MCF 10A (cell line): Measurements from ENCODE around the gene STX19. TPM values are rescaled to one million over a fixed set of nuclear protein-coding genes. Genes with fewer than 3 reads are reported as not detected.
"Not testable (repeated sequence)": the region's sequence is repeated elsewhere in the genome, so short reads cannot be mapped to it uniquely, and the experiment has no call there.

Experiments
- BruUV-seq: library from RNA; stranded (reverse); fragments of 400-500 nt; replicated peaks from 2 replicates; lab custom pipeline; 2021; lab: Mats Ljungman, UMichigan
- CTCF ChIA-PET: fragments of 300-600 bp; sonication (Branson Sonifier 250); formaldehyde crosslinking; extraction: SDS; loops from one replicate; lab custom pipeline; 2021; ENCODE audit warnings: antibody characterized with exemption, inconsistent platforms; lab: Yijun Ruan, JAX
- POLR2A ChIA-PET: fragments of 300-600, 350-650 bp; sonication (Branson Sonifier 250); formaldehyde crosslinking; extraction: SDS; loops from one replicate; lab custom pipeline; 2020; ENCODE audit warnings: antibody characterized with exemption, inconsistent platforms; lab: Yijun Ruan, JAX
- DNase-seq: peaks from one replicate; pipeline ENCODE4 v3.0.0-alpha.2; 2018; ENCODE audit not compliant: unreplicated experiment
- H3K27ac Mint-ChIP-seq: one replicate; pipeline ENCODE4 v1.8.0; 2022; ENCODE audit warnings: mild to moderate bottlenecking, low read depth, mixed read lengths; ENCODE audit not compliant: unreplicated experiment
- H3K27me3 Mint-ChIP-seq: one replicate; pipeline ENCODE4 v1.8.0; 2022; ENCODE audit warnings: mixed read lengths; ENCODE audit not compliant: insufficient read depth, unreplicated experiment
- H3K36me3 Mint-ChIP-seq: one replicate; pipeline ENCODE4 v1.8.0; 2022; ENCODE audit warnings: mild to moderate bottlenecking, moderate library complexity, mixed read lengths; ENCODE audit not compliant: insufficient read depth, unreplicated experiment
- H3K4me1 Mint-ChIP-seq: one replicate; pipeline ENCODE4 v1.8.0; 2022; ENCODE audit warnings: mixed read lengths; ENCODE audit not compliant: insufficient read depth, unreplicated experiment
- H3K4me3 Mint-ChIP-seq: one replicate; pipeline ENCODE4 v1.8.0; 2022; ENCODE audit warnings: mild to moderate bottlenecking, moderate library complexity, mixed read lengths; ENCODE audit not compliant: unreplicated experiment
- H3K9me3 Mint-ChIP-seq: one replicate; pipeline ENCODE4 v1.8.0; 2022; ENCODE audit warnings: mixed read lengths; ENCODE audit not compliant: unreplicated experiment
- intact Hi-C: fragments of 100-400 bp; cut with micrococcal nuclease; formaldehyde crosslinking; loops from 2 replicates; pipeline ENCODE4 v1.14.1; 2022
- total RNA-seq: library from RNA; stranded (reverse); gene quantifications from 2 replicates; pipeline ENCODE4 v1.2.3, GENCODE V29; 2022
- TF ChIP-seq, protein P1 (sequence below): fragments of 200-600 bp; IDR thresholded peaks from one replicate; pipeline ENCODE4 v1.8.0; 2022; ENCODE audit warnings: antibody characterized with exemption, mild to moderate bottlenecking; ENCODE audit not compliant: unreplicated experiment

Gene STX19
- total RNA-seq, 1 experiment from 2014 or later: not detected

GRCh38 chr3:93973131-93974126 is 55.0 kb downstream of the STX19 start, which contains the start of gene PROS1:
Gene PROS1 (minus strand): TSS chr3:93973896. CDS start chr3:93973749, 147 bp downstream.
- ChIA-PET POLR2A (interaction anchor here (0.7 to 2.3 kb wide), 5 partner anchors 16 to 129 kb away, joined by 3 to 12 read pairs (median 3); partner anchors contain the start of genes DHFR2 and NSUN3), CTCF (interaction anchor here (0.6 to 0.9 kb wide), 2 partner anchors 16 to 32 kb away, joined by 3 to 4 read pairs; no protein-coding TSS in a partner anchor)
- H3K36me3 Mint-ChIP-seq: peaks cover 4% of the 10 kb centered on the region
- H3K4me1 Mint-ChIP-seq: peaks cover 15% of the 10 kb centered on the region
- no TSS peak for BruUV-seq
- peak within 1 kb of the TSS; percentile 85 for H3K4me3 Mint-ChIP-seq
- intact Hi-C loops: loop anchor here (10.0 kb wide), 1 partner anchor 129 kb away; no protein-coding TSS in a partner anchor
- H3K27ac Mint-ChIP-seq: peak within 1 kb of the TSS; percentile 80
- no peaks in the 10 kb centered on the region for H3K9me3 Mint-ChIP-seq
- H3K27me3 Mint-ChIP-seq: no peaks in the 10 kb centered on the region
- DNase-seq: peak; percentile 80
- TF ChIP-seq, protein P1, sequence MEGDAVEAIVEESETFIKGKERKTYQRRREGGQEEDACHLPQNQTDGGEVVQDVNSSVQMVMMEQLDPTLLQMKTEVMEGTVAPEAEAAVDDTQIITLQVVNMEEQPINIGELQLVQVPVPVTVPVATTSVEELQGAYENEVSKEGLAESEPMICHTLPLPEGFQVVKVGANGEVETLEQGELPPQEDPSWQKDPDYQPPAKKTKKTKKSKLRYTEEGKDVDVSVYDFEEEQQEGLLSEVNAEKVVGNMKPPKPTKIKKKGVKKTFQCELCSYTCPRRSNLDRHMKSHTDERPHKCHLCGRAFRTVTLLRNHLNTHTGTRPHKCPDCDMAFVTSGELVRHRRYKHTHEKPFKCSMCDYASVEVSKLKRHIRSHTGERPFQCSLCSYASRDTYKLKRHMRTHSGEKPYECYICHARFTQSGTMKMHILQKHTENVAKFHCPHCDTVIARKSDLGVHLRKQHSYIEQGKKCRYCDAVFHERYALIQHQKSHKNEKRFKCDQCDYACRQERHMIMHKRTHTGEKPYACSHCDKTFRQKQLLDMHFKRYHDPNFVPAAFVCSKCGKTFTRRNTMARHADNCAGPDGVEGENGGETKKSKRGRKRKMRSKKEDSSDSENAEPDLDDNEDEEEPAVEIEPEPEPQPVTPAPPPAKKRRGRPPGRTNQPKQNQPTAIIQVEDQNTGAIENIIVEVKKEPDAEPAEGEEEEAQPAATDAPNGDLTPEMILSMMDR: no peak

GRCh38 chr3:93969997-93970396 is 58.4 kb downstream of the STX19 start:
- Mint-ChIP-seq H3K36me3 (peaks cover 9% of the 10 kb centered on the region), H3K4me3 (no peak overlapping the region), H3K4me1 (peaks cover 22% of the 10 kb centered on the region), H3K27me3 (no peaks in the 10 kb centered on the region), H3K27ac (peak overlapping the region; percentile 21), H3K9me3 (no peaks in the 10 kb centered on the region)
- POLR2A ChIA-PET: interaction anchor here (1.1 to 2.3 kb wide), 4 partner anchors 9 to 126 kb away, joined by 3 to 14 read pairs (median 4); partner anchors contain the start of gene ARL13B
- TF ChIP-seq, protein P1: no peak
- BruUV-seq: no TSS peak
- no peak for DNase-seq
- CTCF ChIA-PET: interaction anchor here (0.6 kb wide), 1 partner anchor 113 kb away, joined by 3 read pairs; no protein-coding TSS in a partner anchor
- intact Hi-C loops: loop anchor here (10.0 kb wide), 1 partner anchor 125 kb away; no protein-coding TSS in a partner anchor

- ChIA-PET POLR2A (interaction anchor here (0.8 to 2.3 kb wide), 5 partner anchors 8 to 126 kb away, joined by 3 to 14 read pairs (median 3); partner anchors contain the start of genes ARL13B, DHFR2 and NSUN3), CTCF (no interaction called here)
- peaks cover 22% of the 10 kb centered on the region for H3K4me1 Mint-ChIP-seq
- peak overlapping the region; percentile 21 for H3K27ac Mint-ChIP-seq
- intact Hi-C loops: no loop called here
- peak; percentile 85 for DNase-seq
- H3K27me3 Mint-ChIP-seq: no peaks in the 10 kb centered on the region
- TF ChIP-seq, protein P1: no peak
- no peaks in the 10 kb centered on the region for H3K9me3 Mint-ChIP-seq
- H3K4me3 Mint-ChIP-seq: no peak overlapping the region
- H3K36me3 Mint-ChIP-seq: peaks cover 9% of the 10 kb centered on the region
- no TSS peak for BruUV-seq
These were observed 59.0 kb downstream of the STX19 start for GRCh38 chr3:93969443-93969842.

DNA sequence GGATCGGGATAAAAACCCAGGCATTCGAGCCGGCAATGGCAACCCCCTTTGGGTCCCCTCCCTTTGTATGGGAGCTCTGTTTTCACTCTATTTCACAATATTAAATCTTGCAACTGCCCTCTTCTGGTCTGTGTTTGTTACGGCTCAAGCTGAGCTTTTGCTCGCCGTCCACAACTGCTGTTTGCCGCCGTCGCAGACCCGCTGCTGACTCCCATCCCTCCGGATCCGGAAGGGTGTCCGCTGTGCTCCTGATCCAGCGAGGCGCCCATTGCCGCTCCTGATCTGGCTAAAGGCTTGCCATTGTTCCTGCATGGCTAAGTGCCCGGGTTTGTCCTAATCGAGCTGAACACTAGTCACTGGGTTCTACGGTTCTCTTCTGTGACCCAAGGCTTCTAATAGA is 63.3 kb downstream of the STX19 start:
- DNase-seq, H3K9me3 Mint-ChIP-seq, H3K36me3 Mint-ChIP-seq, H3K27me3 Mint-ChIP-seq, POLR2A ChIA-PET, H3K4me3 Mint-ChIP-seq, H3K27ac Mint-ChIP-seq, CTCF ChIA-PET, BruUV-seq, intact Hi-C loops: not testable (repeated sequence)
- H3K4me1 Mint-ChIP-seq: peaks cover 22% of the 10 kb centered on the region

Other genes with a start within 250 kb of the STX19 start
- 15.6 and 17.4 TPM in 2 replicates for gene PROS1, start 54.7 kb downstream of the STX19 start, total RNA-seq
- gene ARL13B, start 48.4 kb downstream of the STX19 start, total RNA-seq: 22.0 and 26.0 TPM in 2 replicates
- gene DHFR2, start 34.3 kb upstream of the STX19 start, total RNA-seq: 3.4 and 5.0 TPM in 2 replicates
- 10.6 and 13.0 TPM in 2 replicates for gene NSUN3, start 34.5 kb upstream of the STX19 start, total RNA-seq